ENCODE data around the gene EML1.

EML1 gene

DNA sequence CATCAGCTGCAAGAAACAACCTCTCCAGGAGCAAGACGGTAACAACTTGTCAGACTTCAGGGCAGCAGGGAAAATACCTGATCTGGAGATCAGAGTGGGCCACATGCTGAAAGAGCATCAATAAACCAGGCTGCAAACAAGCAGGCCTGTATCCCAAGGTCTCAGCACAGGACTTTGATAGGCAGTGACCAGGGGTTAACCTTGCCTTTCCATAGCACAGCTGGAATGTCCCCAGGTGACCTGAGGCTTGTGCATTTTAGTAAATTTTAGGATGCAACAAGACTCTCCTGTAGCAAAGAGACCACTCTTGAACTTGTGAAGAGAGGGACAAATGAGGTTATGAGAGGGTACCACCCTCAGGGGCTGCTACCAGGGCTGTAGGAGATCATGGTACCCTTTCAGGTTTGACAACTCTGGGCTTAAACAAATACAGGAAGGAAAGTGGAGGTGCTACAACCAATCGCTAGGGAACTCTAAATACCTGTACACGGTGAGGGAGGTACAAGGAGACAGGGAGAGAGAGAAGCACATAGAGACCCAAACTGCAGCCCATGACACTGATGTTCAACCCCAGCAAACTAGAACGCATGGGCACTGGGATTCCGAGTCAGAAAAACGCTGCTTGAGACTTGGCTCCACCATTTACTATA, 176.6 kb downstream of the EML1 start:
- no peak for DNase-seq

DNA sequence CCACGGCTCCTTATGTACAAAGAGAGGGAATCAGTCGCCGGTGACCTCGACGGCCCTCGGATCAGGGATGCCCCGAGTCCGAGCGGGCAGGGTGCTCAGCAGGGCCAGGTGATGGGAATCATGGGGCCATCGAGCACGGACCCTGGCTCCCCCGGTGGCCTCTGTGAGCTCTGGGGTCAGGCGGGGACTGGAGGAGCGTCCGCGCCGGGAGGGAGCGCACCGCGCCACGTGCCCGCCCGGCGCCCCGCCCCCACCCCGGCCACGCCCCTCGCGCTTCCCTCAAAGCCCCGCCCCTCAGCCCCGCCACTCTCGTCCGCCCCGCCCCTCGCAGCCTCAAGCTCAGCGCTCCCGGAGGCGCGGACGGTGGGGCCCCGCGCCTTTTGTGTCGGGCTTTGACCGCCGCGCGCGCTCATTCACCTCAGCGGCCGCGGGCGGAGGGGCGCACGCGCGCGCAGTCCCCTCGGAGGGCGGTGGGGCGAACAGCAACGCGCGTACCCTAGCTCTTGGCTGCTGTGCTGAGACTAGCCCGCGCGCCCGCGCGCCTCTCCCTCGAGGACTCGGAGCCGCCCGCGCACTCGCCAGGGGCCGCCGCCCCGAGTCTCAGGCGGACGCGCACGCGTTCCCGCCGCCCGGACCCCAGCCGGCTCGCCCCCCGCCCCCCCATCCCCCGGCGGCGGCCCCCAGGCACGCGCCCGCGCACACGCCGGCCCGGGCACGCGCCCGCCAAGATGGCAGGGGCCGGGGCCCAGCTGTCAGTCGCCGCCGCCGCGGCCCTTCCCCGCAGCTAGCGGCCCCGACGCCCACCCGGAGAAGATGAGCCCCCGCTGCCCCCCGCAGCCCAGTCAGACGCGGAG, 178.1 kb downstream of the EML1 start:
- DNase-seq, result peak; percentile 72 to 77

DNA sequence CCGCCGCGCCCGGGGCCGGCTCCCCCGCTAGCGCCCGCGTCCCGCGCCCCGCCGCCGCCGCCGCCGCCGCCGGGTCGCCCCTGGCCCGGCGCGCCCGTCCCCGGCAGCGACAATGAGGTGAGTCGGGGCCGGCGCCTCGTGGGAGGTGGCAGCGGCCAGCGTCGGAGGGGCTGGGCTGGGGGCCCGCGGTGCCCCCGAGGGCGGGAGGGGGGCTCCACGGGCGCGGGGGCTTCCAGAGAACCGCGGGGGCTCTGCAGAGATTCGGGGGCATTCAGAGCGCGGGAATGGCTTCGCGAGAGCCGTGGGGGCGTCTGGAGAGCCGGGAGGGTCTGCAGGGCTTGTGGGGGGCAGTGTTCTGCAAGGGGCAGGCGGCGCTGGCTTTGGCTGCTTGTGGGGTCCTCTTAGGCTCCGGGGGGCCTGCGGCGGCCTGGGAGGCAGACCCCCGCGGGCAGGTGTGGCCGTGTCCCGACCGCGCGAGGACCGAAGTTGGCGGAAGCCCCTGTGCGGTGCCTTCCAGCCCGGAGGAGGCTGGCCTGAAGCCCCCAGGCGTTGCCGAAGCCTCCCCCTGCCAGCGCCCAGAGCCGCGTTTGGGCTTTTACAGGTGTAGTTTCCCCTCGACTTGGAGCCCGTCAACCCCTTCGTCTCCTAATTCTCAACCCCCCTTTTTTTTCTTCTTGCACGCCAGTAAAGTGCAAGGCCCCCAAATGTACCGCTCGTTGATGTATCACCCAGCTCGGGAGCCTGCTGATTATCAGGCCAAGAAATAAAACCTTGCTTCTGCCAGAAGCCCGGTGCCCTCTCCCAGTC, 178.9 kb downstream of the EML1 start:
- no peak for DNase-seq

GRCh38 chr14:99972748-99973466, 179.7 kb downstream of the EML1 start:
- DNase-seq, result no peak

DNA sequence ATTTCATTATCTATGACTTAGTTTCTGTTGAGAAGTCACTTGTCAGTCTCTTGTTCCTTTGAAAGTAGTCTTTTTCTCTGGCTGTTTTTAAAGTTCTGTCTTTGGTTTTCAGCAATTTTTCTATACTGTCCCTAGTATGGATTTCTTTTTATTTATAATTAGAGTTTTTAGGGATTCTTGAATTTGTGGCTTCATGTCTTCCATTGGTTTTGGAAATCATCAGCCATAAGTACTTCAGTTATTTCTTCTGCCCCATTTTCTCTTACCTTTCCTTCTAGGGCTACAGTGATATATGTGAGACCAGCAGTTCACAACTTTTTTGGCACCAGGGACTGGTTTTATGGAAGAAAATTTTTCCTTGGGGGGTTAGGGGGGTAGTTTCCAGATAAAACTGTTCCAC, 182.0 kb downstream of the EML1 start:
- no peak for DNase-seq

GRCh38 chr14:99976021-99976420, 182.8 kb downstream of the EML1 start:
- no peak for DNase-seq

DNA sequence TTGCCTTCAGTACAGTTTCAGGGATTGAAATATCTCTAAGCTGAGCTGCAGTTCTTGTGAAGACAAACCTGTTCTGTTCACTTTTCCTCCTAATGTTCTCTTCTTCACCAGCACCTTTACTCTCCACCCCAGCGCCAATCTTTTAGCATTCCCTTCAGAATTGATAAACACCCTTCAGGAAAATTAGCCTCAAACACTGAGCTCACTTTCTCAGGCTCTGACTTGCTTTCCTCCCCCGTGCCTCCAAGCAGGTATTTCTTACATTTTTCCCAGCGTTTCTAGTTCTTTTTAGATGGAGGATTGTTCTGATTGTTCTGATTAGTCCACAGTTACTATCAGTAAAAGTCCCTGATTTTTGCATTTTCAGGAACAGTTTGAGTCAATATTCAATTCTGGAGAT, 183.5 kb downstream of the EML1 start:
- DNase-seq, result no peak

- no peak for DNase-seq
These were observed 187.1 kb downstream of the EML1 start for GRCh38 chr14:99980299-99980698.

GRCh38 chr14:99981806-99982205, 188.6 kb downstream of the EML1 start:
- no peak for DNase-seq

DNA sequence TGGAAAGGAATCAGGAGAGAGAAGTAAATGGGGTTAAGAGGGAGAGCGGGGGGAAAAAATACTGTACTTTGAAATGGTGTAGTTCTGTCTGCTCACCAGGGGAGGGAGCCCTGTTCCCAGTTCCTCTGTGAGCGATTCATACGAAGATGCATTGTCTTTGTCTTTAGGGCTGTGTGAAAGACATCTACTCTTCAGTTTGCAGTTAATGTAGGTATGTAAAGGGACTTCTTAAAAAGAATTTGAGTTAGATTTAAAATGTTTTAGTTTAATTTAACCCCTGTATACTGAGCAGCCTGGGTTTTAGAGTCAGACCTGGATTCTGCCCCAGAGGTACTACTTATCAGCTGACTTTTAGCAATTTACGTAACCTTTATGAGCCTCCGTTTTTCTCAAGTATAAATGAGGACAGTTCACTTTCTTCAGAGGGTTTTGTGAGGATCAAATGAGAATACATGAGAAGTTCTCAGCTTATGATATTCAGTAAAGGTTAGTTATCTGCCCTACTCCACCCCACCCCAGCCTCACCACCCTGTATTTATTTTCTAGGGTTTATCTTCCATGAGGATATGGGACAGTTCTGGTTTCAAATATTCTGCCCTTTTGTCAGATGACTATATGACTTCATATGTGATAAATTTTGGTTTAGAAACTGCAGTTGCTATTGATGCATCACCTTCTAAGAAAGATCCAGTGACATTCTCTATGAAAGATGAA, 189.5 kb downstream of the EML1 start:
- DNase-seq, result peak; percentile 38 to 80

DNA sequence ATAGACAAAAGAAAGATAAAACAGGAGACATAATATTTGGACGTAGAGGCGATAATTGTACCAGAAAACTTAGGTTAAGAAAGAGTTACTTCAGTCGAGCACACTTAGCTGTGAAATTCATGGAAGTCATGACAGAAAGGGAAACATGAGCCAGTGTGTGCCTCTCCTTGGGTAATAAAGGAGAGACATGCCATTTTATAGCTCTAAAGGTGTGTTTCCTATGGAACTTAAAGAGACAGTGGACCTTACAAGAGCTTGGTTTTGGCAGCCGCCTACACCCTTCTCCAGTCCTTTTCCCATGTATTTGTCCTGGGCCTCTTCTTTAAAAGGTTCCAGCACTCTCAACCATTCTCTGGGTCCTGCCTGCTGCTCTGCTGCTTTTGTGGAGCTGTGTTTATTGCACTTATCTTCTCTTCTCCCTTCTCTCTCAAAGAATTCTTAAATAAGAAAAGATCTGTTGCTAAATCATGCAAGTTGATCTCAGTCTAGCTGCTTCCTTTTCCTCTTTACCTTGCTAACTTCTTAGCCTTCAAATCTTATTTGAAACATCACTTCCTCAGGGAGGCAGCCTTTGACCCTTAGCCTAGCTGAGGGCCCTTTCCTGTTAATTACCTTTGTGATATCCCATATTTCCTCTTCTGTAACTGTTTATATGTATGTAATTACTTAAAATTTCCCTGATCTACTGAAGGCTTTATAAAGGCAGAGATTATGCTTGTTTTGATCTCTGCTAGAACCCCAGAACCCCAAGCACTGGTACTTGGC, 190.2 kb downstream of the EML1 start:
- DNase-seq, result no peak

DNA sequence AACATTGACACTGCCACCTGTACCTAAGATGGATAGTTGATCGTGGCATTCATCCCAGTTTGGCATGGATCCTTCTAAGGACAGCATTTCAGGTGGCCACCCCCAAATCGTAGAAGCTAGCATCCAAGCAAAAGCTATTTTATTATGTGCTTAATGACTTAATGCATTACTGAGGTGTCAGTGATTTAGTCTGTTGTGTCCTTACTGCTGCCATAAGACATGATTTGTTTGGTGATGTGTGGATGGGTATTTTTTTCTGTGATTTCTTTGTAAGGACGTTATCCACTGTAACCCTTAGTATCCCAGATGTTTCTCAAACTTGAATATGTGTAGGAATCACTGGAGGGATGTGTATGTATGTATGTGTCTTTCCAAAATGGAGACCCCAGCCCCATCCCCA, 190.8 kb downstream of the EML1 start:
- no peak for DNase-seq

- no peak for DNase-seq
These were observed 193.2 kb downstream of the EML1 start for GRCh38 chr14:99986396-99986795.

- DNase-seq, result no peak
These were observed 195.8 kb downstream of the EML1 start for GRCh38 chr14:99989032-99989431.

DNA sequence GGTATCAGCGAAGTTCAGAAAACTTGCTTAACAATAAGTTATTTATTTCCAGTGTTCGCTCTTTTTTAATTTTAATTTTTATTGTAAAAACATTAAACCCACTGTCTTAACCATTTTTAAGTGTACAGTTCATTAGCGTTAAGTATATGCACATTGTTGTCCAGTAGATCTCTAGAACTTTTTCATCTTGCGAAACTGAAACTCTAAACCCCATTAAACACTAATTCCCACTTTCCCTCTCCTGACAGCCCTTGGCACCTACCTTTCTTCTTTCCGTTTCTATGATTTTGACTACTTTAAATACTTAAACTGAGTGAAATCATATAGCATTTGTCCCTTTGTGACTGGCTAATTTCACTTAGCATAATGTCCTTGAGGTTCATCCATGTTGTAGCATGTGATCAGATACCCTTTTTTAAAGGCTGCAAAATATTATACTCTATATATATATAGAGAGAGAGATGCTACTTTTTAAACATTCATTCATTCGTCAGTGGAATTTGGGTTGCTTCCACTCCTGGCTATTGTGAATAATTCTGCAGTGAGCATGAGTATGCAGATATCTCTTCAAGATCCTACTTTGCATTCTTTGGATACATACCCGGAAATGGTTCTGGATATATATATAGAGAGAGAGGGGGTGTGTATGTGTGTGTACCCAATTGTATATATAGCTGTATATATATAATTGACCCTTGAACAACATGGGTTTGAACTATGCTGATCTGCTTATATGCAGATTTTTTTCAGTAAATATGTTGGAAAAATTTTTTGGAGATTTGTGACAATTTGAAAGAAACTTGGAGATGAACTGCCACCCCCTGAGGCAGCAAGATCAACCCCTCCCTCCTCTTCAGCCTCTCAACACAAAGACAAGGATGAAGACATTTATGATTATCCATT, 197.3 kb downstream of the EML1 start:
- DNase-seq, result no peak

DNA sequence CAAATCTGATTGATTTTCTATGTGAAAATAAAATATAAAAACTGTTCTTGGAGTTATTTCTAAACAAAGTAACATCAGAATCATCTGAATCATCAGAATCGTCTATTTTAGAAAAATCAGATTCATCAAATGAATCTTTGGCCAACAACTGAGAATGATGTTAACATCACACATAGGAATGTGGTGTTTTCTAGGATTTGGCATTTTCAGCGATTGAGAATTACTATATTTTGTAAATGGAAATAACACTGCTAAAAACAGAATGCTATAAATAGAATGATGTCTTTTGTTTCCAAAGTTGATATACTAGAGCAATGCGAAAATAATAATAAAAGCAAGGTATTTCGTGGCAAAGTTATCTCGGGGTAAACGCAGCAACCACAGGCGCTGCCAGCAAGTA, 198.1 kb downstream of the EML1 start:
- no peak for DNase-seq
